RWPE2 (cell line): ENCODE data around the gene GALK2.

Experiments
- ATAC-seq: fragments of 200-7000 bp; cut with Tn5 transposase; 3 replicates; pipeline ENCODE4 v1.9.1; 2021; ENCODE audit warnings: low read depth
- DNase-seq: peaks from one replicate; pipeline ENCODE4 v3.0.0-alpha.2; 2020; ENCODE audit warnings: low spot score
- H3K27ac ChIP-seq: fragments of 450-650 bp; 2 replicates; pipeline ENCODE4 v1.5.1; 2017; ENCODE audit warnings: mild to moderate bottlenecking; ENCODE audit not compliant: poor library complexity, severe bottlenecking
- H3K27me3 ChIP-seq: fragments of 250-450 bp; sonication (Bioruptor Pico); 2 replicates; pipeline ENCODE4 v1.5.1; 2021; ENCODE audit warnings: mild to moderate bottlenecking, moderate library complexity; ENCODE audit not compliant: insufficient read depth, poor library complexity, severe bottlenecking
- H3K36me3 ChIP-seq: fragments of 250-450 bp; sonication (Bioruptor Pico); 2 replicates; pipeline ENCODE4 v1.5.1; 2020; ENCODE audit warnings: low read depth, mild to moderate bottlenecking, moderate library complexity
- H3K4me1 ChIP-seq: fragments of 250-450 bp; sonication (Bioruptor Pico); 2 replicates; pipeline ENCODE4 v1.5.1; 2021; ENCODE audit warnings: mild to moderate bottlenecking, moderate library complexity; ENCODE audit not compliant: insufficient read depth, poor library complexity, severe bottlenecking
- H3K4me3 ChIP-seq: fragments of 250-450 bp; sonication (Bioruptor Pico); 2 replicates; pipeline ENCODE4 v1.5.1; 2021; ENCODE audit warnings: mild to moderate bottlenecking, moderate library complexity; ENCODE audit not compliant: severe bottlenecking
- H3K9me3 ChIP-seq: fragments of 250-450 bp; sonication (Bioruptor Pico); 2 replicates; pipeline ENCODE4 v1.5.1; 2021; ENCODE audit warnings: mild to moderate bottlenecking, moderate library complexity; ENCODE audit not compliant: severe bottlenecking
- TF ChIP-seq, protein P1 (sequence below): fragments of 450-650 bp; IDR thresholded peaks from one replicate; pipeline ENCODE4 v1.5.1; 2017; ENCODE audit warnings: mild to moderate bottlenecking, moderate library complexity; ENCODE audit not compliant: poor library complexity, severe bottlenecking

GALK2 gene

DNA sequence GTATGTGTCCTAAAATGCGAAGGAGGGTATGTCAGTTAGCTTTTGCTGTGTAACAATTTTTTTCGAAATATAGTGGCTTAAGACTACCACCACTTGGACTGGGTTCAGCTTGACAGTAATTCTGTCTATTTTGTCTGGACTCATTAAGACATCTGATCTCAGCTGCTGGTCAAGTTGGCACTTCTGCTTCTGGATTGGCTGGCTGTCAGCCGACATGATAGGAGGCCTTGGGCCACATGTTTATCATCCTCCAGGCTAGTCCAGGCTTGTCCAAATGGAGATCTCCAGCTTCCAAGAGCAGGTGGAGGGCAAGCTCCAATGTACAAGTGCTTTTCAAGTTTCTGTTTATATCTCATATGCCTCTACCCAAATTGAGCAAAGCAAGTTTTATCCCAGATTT, 95.9 kb downstream of the GALK2 start:
- no peak for ATAC-seq
- no peak overlapping the region for H3K27ac ChIP-seq
- H3K36me3 ChIP-seq, result no peaks in the 10 kb centered on the region
- TF ChIP-seq, protein P1, sequence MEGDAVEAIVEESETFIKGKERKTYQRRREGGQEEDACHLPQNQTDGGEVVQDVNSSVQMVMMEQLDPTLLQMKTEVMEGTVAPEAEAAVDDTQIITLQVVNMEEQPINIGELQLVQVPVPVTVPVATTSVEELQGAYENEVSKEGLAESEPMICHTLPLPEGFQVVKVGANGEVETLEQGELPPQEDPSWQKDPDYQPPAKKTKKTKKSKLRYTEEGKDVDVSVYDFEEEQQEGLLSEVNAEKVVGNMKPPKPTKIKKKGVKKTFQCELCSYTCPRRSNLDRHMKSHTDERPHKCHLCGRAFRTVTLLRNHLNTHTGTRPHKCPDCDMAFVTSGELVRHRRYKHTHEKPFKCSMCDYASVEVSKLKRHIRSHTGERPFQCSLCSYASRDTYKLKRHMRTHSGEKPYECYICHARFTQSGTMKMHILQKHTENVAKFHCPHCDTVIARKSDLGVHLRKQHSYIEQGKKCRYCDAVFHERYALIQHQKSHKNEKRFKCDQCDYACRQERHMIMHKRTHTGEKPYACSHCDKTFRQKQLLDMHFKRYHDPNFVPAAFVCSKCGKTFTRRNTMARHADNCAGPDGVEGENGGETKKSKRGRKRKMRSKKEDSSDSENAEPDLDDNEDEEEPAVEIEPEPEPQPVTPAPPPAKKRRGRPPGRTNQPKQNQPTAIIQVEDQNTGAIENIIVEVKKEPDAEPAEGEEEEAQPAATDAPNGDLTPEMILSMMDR, result no peak
- DNase-seq, result no peak
- H3K27me3 ChIP-seq, result no peaks in the 10 kb centered on the region
- no peak overlapping the region for H3K4me3 ChIP-seq
- H3K4me1 ChIP-seq, result no peaks in the 10 kb centered on the region
- H3K9me3 ChIP-seq, result no peaks in the 10 kb centered on the region

DNA sequence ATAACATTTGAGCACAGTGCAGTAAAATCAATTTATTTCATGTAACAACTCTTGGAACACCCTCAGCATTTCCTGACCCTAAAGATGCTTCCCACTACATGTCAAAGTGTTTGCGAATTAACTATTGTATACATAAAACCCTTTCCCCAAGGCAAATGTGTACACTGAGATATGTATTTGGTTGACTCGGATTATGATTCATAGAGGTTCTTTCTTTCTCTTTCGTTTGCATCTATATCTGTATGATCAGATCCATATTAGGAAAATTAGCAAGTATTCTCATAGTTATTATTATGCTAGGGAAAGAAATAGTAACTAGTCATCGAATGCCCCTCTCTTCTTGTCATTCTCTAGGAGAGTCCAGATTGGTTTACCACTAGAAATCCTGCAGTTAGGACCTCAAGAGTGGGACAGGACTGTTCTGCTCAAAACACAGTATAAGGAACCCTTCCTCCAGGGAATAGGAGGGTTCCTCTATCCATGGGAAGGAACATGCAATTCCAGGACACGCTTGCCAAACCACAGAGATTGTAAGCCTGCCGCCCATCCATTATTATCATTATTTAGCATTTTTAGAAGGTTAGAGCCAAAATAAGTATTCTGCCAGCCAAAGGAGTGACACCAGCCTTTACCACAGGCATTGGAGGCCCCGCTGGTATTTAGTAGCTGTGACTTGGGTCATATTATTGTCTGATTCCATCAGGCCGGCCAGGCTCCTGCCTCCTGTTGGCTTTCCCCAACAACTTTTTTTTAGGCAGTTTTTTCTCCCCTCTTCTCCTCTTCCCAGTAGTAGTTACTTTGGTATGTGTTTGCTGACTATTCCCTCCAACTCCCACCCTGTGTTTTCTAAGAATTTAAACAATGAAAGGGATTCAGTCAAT, 100.7 kb downstream of the GALK2 start:
- Histone ChIP-seq H3K4me3 (no peak overlapping the region), H3K27ac (no peak overlapping the region), H3K4me1 (no peaks in the 10 kb centered on the region), H3K36me3 (0 out of 2 replicates have a peak, but pooled peaks cover 4% of the 10 kb centered on the region), H3K9me3 (no peaks in the 10 kb centered on the region), H3K27me3 (no peaks in the 10 kb centered on the region)
- no peak for ATAC-seq
- DNase-seq, result no peak
- TF ChIP-seq, protein P1, result no peak

DNA sequence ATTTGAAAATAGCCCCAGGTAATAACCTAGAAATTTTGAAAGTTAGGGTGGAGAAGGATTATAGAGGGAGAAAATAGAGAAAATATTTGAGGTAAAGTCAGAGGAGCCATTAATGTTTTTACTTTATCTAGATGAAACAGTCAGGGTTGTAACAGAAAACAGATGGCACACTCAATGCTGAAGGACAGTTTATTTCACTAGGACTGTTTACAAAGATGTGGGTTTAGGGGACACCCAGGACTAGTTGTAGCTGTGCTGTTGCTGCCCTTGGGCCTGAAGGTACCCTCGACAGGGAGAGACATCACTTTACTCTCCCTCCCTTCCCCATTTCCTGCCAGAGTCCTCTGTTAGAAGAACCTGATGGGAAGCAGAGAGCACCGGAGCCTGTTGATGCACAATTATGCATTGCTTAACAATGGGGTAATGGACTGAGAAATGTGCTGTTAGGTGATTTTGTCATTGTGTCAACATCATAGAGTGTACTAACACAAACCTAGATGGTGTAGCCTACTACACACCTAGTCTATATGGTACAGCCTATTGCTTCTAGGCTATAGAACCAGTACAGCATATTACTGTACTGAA, 103.8 kb downstream of the GALK2 start:
- ATAC-seq (0 out of 3 replicates have a peak, but pooled peaks have one; percentile 29), DNase-seq (no peak)
- no peaks in the 10 kb centered on the region for H3K4me1 ChIP-seq
- no peaks in the 10 kb centered on the region for H3K27me3 ChIP-seq
- H3K9me3 ChIP-seq, result no peaks in the 10 kb centered on the region
- H3K4me3 ChIP-seq, result no peak overlapping the region
- H3K27ac ChIP-seq, result no peak overlapping the region
- 0 out of 2 replicates have a peak, but pooled peaks cover 4% of the 10 kb centered on the region for H3K36me3 ChIP-seq
- TF ChIP-seq, protein P1, result no peak

DNA sequence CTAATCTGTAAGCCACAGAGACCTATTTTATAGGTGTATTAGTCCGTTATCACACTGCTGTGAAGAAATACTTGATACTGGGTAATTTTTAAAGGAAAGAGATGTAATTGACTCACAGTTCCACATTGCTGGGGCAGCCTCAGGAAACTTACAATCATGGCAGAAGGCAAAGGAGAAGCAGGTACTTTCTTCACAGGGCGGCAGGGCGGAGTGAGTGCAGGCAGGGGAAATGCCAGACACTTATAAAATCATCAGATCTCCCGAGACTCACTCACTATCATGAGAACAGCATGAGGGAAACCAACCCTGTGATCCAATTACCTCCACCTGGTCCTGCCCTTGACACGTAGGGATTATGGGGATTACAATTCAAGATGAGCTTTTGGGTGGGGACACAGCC, 108.7 kb downstream of the GALK2 start:
- H3K27me3 ChIP-seq, result no peaks in the 10 kb centered on the region
- ATAC-seq (no peak), DNase-seq (no peak)
- peaks cover 11% of the 10 kb centered on the region for H3K36me3 ChIP-seq
- TF ChIP-seq, protein P1, result no peak
- H3K4me1 ChIP-seq, result no peaks in the 10 kb centered on the region
- no peak overlapping the region for H3K27ac ChIP-seq
- H3K4me3 ChIP-seq, result no peak overlapping the region
- H3K9me3 ChIP-seq, result no peaks in the 10 kb centered on the region
